Prostate gland (tissue), 2 donors: ENCODE data around the gene POLDIP3. TPM values are rescaled to one million over a fixed set of nuclear protein-coding genes. Genes with fewer than 3 reads are reported as not detected.

Experiments used
- DNase-seq: peaks from one replicate; pipeline ENCODE4 v3.0.0-alpha.2; 2019; ENCODE audit warnings: low spot score
- H3K27ac ChIP-seq, 2 donors: fragments of 200-600 bp; sonication (generic); 2 replicates each; pipeline ENCODE4 v1.5.1; 2017 to 2019
- H3K27me3 ChIP-seq: fragments of 200-600 bp; sonication (generic); replicated peaks from 2 replicates; pipeline ENCODE4 v1.5.1; 2019; ENCODE audit not compliant: insufficient read depth
- H3K36me3 ChIP-seq, 2 donors: fragments of 200-600 bp; sonication (generic); 1 replicate in 1 of 2; 2 replicates in 1 of 2; pipeline versions ENCODE4 v1.5.1 to v1.8.1; 2017 to 2019
- H3K4me1 ChIP-seq: fragments of 200-600 bp; sonication (generic); replicated peaks from 2 replicates; pipeline ENCODE4 v1.5.1; 2019
- H3K4me3 ChIP-seq, 2 donors: fragments of 200-600 bp; sonication (generic); 2 replicates each; pipeline ENCODE4 v1.5.1; 2017 to 2019
- H3K9me3 ChIP-seq: fragments of 200-600 bp; sonication (generic); 2 replicates; pipeline ENCODE4 v1.5.1; 2017
- POLR2A ChIP-seq: fragments of 450-650 bp; IDR thresholded peaks from one replicate; pipeline ENCODE4 v1.6.1; 2016; ENCODE audit warnings: antibody characterized with exemption, mild to moderate bottlenecking
- POLR2AphosphoS5 ChIP-seq: sonication (generic); formaldehyde crosslinking; IDR thresholded peaks from one replicate; pipeline ENCODE4 v1.6.1; 2017; ENCODE audit warnings: antibody characterized with exemption
- WGBS: methylation state at CpG from one replicate; pipeline ENCODE4 v1.1.5; 2018; 5-methylcytosine and 5-hydroxymethylcytosine counted together
- intact Hi-C: fragments of 100-400 bp; cut with DNase I; formaldehyde crosslinking; loops from one replicate; pipeline ENCODE4 v1.14.2; 2022
- total RNA-seq, 2 donors: library from RNA; depleted of rRNA; stranded (reverse); fragments of >200 nt; gene quantifications; one replicate each; pipeline ENCODE4 v1.1.0, GENCODE V29; 2016
- TF ChIP-seq, protein P1 (sequence below), 4 experiments: fragments of 200-600 bp in 2 of 4; fragments of 450-650 bp in 2 of 4; sonication (generic) in 2 of 4; IDR thresholded peaks; 1 replicate in 3 of 4; 2 replicates in 1 of 4; pipeline ENCODE4 v1.5.1; 2016 to 2019; ENCODE audit warnings: antibody characterized with exemption in 4 of 4, mild to moderate bottlenecking in 2 of 4, moderate library complexity in 2 of 4

Gene POLDIP3
- total RNA-seq, 2 donors from 2014 or later: 46.4 to 62.6 TPM

DNA sequence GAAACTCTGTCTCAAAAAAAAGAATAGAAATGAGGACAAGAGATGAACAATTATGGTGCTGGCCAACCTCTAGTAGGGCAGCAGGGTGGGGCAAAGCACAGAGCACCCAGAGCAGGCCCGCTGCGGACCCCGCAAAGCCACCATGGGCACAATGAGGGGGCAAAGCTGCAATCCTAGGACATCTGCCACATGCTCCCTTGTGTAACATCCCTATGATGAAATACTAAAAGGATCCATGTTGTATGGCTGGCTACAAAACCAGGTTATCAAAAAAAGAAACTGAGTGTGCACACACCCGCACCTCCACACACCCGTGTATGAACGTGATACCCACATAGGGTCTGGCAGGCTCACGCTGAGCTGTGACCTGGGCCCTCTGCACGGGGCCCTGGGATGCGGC, 18.3 kb upstream of the POLDIP3 start:
- intact Hi-C loops: no loop called here
- TF ChIP-seq, protein P1, sequence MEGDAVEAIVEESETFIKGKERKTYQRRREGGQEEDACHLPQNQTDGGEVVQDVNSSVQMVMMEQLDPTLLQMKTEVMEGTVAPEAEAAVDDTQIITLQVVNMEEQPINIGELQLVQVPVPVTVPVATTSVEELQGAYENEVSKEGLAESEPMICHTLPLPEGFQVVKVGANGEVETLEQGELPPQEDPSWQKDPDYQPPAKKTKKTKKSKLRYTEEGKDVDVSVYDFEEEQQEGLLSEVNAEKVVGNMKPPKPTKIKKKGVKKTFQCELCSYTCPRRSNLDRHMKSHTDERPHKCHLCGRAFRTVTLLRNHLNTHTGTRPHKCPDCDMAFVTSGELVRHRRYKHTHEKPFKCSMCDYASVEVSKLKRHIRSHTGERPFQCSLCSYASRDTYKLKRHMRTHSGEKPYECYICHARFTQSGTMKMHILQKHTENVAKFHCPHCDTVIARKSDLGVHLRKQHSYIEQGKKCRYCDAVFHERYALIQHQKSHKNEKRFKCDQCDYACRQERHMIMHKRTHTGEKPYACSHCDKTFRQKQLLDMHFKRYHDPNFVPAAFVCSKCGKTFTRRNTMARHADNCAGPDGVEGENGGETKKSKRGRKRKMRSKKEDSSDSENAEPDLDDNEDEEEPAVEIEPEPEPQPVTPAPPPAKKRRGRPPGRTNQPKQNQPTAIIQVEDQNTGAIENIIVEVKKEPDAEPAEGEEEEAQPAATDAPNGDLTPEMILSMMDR (IDR thresholded peaks at IDR 0.05): no peak
- TF ChIP-seq POLR2AphosphoS5 (no peak), POLR2A (no peak)
- WGBS: 95% methylated on average over 9 of the region's 9 CpGs

DNA sequence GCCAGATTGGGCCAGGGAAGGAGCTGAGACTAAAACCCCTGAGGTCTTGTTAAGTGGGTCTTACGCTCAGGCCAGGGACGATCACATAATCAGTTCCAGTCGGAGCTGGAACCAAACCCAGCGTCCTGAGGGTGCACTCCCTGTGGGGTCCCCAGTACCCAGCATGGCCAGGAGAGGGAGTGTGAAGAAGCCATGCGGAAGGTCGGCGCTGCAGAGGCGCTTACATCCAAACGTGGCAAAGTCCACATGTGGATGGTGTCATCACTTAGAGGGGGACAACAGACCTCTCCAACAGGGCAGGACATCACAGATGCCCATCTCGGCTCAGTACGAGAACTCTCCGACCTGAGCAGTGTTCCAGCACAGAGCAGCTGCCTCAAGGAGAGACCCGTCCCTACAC, 17.4 kb upstream of the POLDIP3 start:
- WGBS: 47% methylated on average over 12 of the region's 13 CpGs
- no peak for DNase-seq
- intact Hi-C loops: no loop called here
- Histone ChIP-seq H3K27ac (no peak overlapping the region), H3K9me3 (no peaks in the 10 kb centered on the region), H3K4me1 (no peaks in the 10 kb centered on the region), H3K36me3 (peaks cover 12 to 14% of the 10 kb centered on the region in 2 donors), H3K27me3 (no peaks in the 10 kb centered on the region), H3K4me3 (no peak overlapping the region)
- TF ChIP-seq POLR2AphosphoS5: no peak
- TF ChIP-seq, protein P1 (IDR thresholded peaks at IDR 0.05): peak in 2 of 4 experiments; percentile 32 to 33
- TF ChIP-seq POLR2A: no peak

More for the DNA sequence above, 18.3 kb upstream of the POLDIP3 start:
- Histone ChIP-seq H3K4me1 (no peaks in the 10 kb centered on the region), H3K4me3 (no peak overlapping the region), H3K9me3 (no peaks in the 10 kb centered on the region), H3K27me3 (no peaks in the 10 kb centered on the region), H3K36me3 (peaks cover 3 to 10% of the 10 kb centered on the region in 2 donors), H3K27ac (no peak overlapping the region)
- no peak for DNase-seq

GRCh38 chr22:42630901-42631602, 16.4 kb upstream of the POLDIP3 start:
- intact Hi-C loops: no loop called here
- no peak for DNase-seq
- TF ChIP-seq POLR2AphosphoS5 (no peak), POLR2A (no peak)
- TF ChIP-seq, protein P1 (IDR thresholded peaks at IDR 0.05): no peak
- no peak overlapping the region for H3K4me3 ChIP-seq
- no peaks in the 10 kb centered on the region for H3K9me3 ChIP-seq
- H3K4me1 ChIP-seq: no peaks in the 10 kb centered on the region
- peaks cover 19 to 20% of the 10 kb centered on the region in 2 donors for H3K36me3 ChIP-seq
- WGBS: 74% methylated on average over 24 of the region's 28 CpGs
- no peaks in the 10 kb centered on the region for H3K27me3 ChIP-seq
- H3K27ac ChIP-seq: no peak overlapping the region

DNA sequence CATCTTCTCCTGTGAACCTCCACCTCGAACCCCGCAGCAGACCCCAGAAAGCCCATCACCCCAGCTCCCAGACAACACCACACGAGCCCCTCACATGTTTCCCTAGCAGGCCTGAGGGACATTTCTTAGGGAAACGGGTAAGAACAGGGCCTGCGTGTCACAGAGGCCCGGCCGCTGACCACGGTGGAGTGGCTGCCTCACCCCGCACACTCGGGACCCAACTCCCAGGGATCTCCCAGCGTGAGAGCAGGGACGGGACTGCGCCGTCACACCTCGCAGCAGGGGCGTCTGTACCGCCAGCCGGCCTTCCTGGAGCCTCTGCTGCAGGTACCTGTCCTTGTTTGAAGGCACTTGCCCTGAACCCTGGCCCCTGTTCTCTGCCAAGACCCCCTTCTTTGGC, 15.5 kb upstream of the POLDIP3 start:
- no peak for TF ChIP-seq POLR2A
- TF ChIP-seq, protein P1 (IDR thresholded peaks at IDR 0.05): no peak
- TF ChIP-seq POLR2AphosphoS5: no peak
- Histone ChIP-seq H3K27me3 (no peaks in the 10 kb centered on the region), H3K27ac (no peak overlapping the region), H3K4me1 (no peaks in the 10 kb centered on the region), H3K36me3 (peaks cover 19 to 20% of the 10 kb centered on the region in 2 donors), H3K4me3 (no peak overlapping the region), H3K9me3 (no peaks in the 10 kb centered on the region)
- DNase-seq: no peak
- intact Hi-C loops: no loop called here
- WGBS: 97% methylated on average over 18 of the region's 18 CpGs

DNA sequence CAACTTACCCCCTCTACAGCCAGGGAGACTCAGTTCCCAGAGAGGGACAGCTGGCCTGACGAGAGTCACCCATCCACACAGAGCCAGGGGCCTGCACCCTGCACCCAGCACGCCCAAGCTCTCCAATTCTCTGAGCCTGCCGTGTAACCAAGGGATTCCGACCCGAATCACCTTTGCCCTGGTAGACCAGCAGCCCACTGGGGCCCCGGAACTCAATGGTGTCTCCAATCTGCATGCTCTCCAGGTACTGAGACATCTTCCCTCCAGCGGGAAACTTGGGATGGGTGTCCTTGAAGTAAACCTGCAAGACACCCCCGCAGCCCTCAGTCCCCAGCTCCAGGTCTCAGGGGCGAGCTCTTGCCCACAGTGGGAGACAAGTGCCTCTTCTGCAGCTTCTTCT, 13.3 kb upstream of the POLDIP3 start:
- intact Hi-C loops: no loop called here
- no peak overlapping the region for H3K4me3 ChIP-seq

More for the DNA sequence above, 13.3 kb upstream of the POLDIP3 start:
- 95% methylated on average over 9 of the region's 9 CpGs for whole genome bisulfite sequencing
- Histone ChIP-seq H3K36me3 (peaks cover 16 to 19% of the 10 kb centered on the region in 2 donors), H3K27me3 (no peaks in the 10 kb centered on the region), H3K9me3 (no peaks in the 10 kb centered on the region), H3K27ac (no peak overlapping the region), H3K4me1 (no peaks in the 10 kb centered on the region)
- TF ChIP-seq POLR2AphosphoS5: no peak
- TF ChIP-seq, protein P1 (IDR thresholded peaks at IDR 0.05): no peak
- TF ChIP-seq POLR2A: no peak
- no peak for DNase-seq
